CD4-positive, alpha-beta T cell treated with Interferon alpha-2 for 1 hour (primary cell): ENCODE measurements around the gene AUTS2.

Source experiments
- DNase-seq, 2 donors: peaks; one replicate each; pipeline ENCODE4 v3.0.0-alpha.2; 2020 to 2022

The AUTS2 gene

DNA sequence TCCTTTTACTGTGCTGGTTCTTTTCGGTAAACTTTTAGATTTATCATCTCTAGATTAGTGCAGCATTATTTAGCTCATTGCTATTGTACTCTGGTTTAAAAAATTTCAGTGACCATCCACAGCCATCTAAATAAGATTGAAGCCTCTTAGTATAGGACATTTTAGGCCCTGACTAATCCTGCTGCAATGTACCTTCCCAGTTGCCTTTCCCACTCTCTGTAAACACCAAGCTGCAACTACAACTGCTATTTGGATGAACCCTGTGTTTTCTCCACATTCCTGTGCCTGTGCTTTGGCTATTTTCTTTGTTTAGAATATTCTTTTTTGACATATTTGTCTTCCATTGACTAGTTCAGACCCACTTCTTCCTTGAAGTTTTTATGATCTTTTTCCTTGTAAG lies 314.6 kb downstream of the AUTS2 start:
- no peak for DNase-seq

DNA sequence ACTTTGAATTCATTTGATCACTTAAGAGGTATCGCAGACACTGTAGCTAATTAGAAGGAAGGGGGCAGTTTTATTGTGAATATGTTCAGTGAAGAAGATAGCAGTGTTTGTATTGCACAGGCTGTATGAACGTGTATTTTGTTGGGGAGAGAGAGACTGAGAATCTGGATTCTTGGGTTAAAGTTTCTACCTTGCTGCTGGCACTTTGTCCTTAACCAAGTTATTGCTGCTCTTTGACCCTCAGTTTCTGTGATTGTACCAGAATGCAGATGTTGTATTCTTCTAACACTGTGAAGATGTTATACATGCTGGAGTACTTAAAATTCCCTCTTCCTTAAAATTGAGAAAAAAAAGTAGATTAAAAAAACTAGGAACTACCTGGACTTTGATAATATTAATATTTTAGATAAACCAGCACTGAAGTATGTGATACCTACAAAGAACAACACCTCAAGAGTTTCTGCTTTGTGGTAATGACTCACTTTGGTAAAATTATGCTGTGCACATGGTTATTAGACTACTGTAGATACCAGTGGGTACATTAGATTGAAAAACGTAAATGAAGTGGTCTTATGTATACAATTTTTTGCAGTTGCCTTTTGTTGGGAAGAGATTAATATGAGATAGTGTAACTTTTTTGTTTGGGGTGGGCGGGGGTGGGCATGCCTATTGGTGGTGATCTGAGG lies 321.3 kb downstream of the AUTS2 start:
- DNase-seq: no peak

GRCh38 chr7:69920797-69921196 lies 322.5 kb downstream of the AUTS2 start:
- DNase-seq: no peak

GRCh38 chr7:69922026-69922803 lies 323.9 kb downstream of the AUTS2 start:
- no peak for DNase-seq

DNA sequence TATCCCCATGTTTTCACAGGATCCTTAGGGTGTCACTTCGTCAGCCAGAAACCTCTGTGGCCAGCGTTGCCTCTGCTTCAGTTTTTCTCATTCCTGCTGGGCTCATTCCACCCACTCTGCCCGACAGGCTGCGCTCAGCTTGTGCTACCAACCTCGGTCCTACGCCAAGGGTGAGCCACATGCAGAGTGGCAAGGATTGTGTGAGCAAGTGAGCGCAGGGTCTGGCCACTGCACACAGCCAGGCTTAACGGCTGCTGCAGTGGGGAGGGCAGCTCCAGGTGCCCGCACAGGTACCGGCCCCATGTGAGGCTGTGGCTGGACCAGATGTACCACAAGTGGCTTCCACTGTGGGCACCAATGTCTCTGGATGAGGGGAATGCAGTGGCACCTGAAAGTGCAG lies 329.2 kb downstream of the AUTS2 start:
- no peak for DNase-seq

DNA sequence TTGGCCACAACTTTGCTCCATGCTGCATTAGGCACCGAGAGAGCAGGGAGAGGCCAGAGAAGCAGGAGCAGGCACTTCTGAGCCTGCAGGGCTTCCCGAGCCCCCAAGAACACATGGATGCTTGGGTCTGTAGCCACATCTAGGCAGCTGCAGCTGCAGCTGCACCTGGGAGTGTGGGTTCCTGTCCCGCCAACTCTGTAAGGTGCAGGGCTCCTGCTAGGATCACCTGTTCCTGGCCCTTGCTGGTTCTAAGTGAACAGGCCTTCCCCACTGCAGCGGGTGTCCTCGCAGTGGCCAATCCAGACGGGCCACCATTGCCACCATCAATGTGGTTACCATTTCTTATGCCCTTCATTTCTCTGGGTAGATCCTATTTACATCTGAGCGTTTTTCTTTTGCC lies 330.3 kb downstream of the AUTS2 start:
- no peak for DNase-seq

- no peak for DNase-seq
Measured at GRCh38 chr7:69929622-69930021, 331.3 kb downstream of the AUTS2 start.

DNA sequence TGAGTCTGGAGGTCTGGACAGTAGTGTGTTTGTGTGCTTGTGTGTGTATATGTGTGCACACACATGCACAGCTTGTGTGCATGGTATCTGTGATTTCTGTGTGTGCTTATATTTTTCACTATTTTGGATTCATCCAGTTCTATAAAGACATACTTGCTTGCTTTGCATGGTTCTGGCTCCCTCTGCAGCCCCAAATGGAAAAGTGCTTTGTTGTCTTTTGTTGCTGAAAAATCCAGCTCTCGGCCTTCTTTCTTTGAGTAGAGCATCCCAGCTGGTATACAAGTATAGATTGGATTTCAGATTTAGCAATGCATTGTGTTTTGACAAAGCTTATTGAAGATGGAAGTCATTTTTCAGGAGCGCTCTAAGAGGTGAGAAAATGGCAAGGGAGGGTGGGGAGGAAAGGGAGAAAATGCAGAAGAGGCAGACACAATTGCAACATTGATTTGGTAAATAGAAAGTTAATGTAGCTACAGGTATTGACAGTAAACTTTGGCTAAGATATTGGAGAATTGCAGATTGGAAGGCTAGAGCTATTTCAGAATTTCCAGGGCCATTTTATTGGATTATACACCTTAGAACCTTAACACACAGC lies 333.9 kb downstream of the AUTS2 start:
- no peak for DNase-seq

DNA sequence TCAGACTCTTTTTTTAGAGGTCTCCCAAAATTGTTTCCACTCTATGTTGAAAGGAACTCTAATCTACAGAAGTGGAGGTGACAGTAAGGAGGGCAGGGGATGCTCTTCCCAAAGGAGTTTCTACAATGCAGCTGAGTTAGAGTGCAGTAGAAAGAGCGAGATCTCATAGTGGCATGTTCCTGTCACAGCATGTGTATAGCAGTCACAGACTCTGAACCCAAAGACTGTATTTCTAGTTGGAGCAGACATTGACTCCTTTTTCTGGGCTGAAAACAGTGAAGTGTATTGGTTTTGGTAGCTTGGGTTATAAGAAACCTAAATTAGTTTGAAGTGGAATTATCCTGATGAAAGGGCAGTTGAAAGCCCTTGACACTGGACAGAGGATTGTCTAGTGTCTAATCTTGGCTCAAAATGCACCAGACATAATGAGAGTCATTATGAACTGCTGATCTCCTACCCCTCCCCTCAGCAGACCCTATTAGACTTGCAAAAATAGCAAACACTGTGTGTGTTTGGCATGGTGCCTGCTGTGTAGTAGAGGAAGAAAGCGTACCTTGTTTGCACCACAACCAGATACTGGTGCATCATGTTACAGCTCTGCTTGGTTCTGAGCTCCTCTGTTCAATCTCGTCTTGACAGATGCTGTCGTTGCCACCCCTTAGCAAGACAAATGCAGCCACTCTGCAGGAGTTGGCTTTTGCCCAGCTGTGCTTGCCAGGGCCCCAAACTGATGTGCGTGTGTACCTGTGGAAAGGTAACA lies 336.0 kb downstream of the AUTS2 start:
- no peak for DNase-seq

- DNase-seq: no peak
Measured at GRCh38 chr7:69935107-69935506, 336.8 kb downstream of the AUTS2 start.

DNA sequence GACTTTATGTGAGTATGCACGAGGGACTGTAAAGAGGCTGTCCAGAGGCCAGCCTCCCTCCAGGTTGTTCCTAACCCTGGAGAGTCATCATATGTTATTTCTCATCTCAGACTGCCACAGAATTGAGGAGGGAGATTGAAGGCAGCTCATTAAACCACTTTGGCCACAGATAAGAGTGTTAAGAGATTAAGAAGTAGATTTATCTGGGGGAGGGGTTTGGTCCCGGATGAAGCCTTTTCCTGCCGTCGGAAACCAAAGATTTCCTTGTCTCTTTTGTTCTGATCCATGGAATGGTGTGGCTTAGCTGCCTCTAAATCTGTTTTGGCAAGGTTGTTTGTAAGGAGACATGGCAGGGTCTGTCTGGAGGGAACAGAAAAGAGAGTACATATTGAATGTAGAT lies 338.8 kb downstream of the AUTS2 start:
- DNase-seq: no peak

DNA sequence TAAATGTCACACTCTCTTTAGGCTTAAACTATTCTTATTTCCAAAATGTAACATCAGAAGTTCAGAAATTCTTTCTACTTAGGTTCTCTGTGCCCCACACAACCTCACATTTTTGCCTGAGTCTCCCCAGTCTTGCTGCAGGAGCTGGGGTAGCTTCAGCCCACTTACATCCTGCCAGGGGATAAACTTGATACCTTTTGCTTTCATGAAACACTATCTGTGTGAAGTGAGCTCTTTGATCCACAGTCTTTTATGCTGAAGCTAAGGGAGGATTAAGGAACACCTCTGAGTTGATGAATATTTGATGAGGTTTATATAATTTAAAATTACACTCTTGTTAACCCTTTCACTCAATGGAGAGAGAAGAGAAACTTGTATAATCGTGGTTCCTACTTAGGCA lies 341.0 kb downstream of the AUTS2 start:
- DNase-seq: no peak

GRCh38 chr7:69941077-69941651 lies 342.9 kb downstream of the AUTS2 start:
- DNase-seq: no peak

DNA sequence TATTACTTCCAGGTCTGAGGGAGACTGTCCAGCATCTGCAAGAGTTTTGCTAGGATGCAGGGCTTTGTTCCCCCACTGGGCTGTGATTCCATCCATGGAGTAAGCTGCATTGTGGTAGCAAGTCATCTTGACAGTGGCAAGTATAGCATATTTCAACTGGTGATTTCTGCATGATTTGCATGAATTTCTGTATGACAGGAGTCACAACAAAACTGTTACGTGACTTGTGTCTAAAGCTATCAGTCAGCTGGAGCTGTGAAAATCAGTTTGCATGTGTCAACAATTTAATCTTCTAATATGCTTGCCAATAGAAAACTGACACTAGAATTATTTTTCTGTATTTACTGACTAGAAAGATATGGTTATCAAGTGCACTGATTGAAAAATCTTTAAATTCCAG lies 344.3 kb downstream of the AUTS2 start:
- DNase-seq: no peak

DNA sequence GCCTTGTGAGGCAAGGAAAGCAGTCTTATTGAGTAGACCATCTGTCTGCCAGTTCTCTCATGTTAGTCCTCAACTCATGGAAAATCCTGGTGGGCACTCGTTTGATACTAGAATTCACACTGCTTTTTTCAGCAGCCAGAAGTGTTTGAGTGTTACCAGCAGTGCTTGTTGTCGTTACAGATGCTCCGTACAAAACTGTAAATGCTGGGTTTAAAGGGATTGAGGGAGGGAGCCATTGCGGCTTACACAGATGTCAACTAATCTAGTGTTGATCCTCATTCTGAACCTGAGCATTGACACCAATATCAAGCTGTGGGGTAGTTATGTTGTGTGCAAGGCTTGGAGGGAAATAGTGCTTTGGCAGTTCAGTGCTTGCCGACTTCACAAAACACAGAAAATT lies 348.6 kb downstream of the AUTS2 start:
- DNase-seq: no peak

DNA sequence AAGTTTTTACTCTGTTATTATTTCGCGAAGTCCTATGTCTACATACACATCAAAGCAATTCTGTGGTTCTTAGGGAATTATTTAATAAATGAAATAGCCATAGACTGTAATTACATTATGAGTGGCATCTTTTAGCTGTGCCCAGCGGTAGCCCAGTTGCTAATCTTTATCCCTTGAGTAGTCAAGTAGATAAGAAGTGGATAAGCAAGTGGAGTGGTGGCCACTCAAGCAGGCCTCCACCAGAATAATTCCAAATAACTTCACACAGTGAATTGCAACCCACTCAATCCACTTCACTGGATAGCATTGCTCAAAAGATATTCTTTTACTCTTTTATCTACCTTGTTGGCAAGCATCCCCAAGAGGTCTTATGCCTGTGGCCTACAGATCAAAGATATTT lies 349.7 kb downstream of the AUTS2 start:
- DNase-seq: no peak

DNA sequence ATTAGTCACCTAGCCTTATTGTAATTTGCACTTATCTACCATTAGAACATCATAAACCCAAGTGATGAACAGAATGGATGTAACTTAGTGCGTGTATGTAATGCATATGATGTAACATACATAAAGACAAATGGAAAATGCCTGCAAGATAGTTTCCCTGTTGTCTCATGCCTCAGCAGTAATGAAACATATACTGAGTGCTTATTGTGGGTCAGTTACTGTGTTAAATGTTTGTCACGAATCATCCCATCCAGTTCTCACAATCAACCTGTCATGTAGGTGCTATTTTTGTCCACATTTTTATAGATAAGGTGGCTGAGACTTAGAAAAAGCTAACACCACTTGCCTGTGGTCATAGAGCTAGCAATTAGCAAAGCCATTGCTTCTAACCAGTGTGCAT lies 350.8 kb downstream of the AUTS2 start:
- DNase-seq: no peak

DNA sequence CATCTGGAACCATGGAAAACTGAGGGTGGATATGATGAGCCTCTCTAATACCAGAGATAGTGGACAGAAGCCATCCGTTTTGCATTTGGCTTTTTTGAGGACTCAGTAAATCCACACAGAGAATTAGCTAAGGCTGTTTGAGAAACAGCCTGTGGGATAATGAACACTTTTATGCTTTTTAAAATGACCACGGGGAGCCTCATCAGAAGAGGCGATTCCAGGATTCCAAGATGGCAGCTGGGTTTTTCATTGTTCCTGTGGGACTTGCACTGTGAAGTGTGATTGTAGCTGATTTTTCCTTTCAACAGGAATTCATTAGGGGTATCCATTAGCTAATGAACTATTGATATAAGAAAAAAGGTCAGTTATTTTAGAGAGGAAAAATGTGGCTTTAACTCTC lies 353.2 kb downstream of the AUTS2 start:
- no peak for DNase-seq

DNA sequence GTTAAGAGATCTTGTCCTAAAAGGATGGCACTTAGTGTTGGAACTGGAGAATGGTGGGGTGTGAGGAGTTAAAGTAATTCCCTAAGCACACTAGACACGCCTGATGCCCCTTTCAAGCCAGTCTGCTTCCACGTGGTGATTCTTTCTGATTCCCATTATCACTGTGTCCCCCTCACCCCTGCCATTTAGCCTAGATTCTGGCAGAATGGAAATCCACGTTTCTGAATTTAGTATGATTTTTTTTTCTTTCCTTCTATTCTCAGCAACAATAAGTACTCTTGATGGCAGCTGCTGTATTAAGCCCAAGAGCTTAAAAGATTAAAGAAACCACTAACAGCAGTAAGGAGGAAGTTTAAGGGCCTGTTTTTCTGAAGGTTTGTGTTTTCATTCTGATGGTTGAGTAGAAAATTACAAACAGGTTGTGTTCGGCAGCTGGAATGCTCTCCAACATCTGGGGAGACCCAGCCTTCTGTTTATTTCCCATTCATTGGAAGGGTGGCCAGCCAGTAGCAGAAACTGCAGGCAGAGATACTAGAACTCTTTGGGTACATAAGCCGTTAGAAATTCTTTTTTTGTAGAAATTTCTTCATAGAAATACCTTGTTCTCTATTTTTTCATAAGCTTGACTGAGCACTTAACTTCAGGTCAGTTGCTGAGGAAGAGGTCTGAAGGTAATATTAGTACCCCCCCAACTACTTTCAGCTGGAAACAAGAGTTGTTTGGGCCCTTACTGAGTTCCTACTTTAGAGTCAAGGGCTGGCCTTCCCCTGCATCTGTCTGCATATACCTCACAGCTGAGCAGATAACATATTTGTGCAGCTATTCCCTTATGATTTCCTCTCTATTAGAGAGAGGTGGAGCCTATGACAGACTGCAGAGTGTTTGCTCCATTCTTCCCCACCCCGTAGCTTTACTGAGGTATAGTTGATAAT lies 355.1 kb downstream of the AUTS2 start:
- no peak for DNase-seq

DNA sequence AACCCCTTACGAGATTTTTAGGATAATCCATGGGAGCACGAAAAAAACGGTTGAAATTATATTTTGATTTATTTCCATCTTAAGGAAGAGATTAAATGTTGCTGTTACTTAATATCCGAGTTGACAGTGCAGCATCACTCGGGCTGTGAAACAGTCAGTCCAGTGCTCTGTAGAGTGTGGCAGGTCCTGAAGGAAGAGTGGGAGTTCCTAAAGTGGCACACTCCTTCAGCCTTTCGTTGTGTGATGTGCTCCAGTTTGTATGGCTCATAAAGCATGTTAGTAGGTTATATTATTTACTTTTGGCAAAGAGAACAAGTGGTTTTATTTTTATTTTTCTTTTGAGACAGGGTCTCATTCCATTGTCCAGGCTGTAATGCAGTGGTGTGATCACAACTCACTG lies 358.3 kb downstream of the AUTS2 start:
- no peak for DNase-seq

DNA sequence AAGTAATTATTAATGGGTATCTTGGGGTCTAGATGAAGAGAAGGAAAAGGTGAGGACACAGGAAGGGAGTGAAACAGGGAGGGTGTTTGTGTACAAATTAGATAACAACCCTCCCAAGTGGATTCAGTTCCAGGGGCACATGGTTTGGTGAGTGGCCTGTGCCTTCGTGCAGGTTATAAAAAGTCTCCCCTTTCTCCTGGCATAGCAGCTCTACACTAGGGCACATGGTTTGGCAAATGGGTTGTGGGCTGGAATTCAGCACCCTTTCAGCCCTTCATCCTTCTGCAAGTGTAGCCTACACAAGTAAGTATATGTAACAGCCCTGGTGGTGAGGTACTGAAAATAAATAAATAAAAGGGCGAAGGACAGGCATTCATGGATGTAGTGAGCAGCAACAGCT lies 359.4 kb downstream of the AUTS2 start:
- DNase-seq: no peak
